ENCODE results near the gene REEP6.
"Not testable (repeated sequence)": the region's sequence is repeated elsewhere in the genome, so short reads cannot be mapped to it uniquely, and the experiment has no call there.

DNA sequence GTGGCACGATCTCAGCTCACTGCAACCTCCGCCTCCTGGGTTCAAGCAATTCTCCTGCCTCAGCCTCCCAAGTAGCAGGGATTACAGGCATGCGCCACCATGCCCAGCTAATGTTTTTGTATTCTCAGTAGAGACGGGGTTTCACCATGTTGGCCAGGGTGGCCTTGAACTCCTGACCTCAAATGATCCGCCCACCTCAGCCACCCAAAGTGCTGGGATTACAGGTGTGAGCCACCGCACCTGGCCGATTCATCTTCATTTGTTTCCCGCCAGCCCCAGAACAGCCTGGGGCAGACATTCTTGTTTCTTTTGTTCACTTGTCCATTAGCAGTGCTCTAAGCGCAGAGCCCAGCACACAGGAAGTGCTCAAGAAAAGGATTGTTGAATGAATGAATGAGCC, 13.9 kb upstream of the REEP6 start:
- TF ChIP-seq POLR2A (IDR thresholded peaks at IDR 0.05); CTCF (IDR thresholded peaks at IDR 0.05 in 8 of 11, conservative IDR thresholded peaks at IDR 0.05 in 3 of 11); POLR2AphosphoS5 (IDR thresholded peaks at IDR 0.05): not testable (repeated sequence)
